Smooth muscle cell (in vitro differentiated cells): Measurements from ENCODE around the gene STOML1. TPM values are rescaled to one million over a fixed set of nuclear protein-coding genes. Genes with fewer than 3 reads are reported as not detected.

Experiments used
- DNase-seq: peaks from one replicate; lab custom pipeline; 2025; ENCODE audit not compliant: unreplicated experiment; lab: John Stamatoyannopoulos, UW
- H2AFZ ChIP-seq: fragments of 200-600 bp; sonication (generic); 2 replicates; pipeline ENCODE4 v1.6.0; 2016; ENCODE audit warnings: antibody characterized with exemption, low read depth, mild to moderate bottlenecking
- H3F3A ChIP-seq: fragments of 200-600 bp; sonication (generic); 2 replicates; pipeline ENCODE4 v1.6.0; 2017; ENCODE audit warnings: antibody characterized with exemption, low read depth
- H3K27ac ChIP-seq: fragments of 200-600 bp; sonication (generic); 2 replicates; pipeline ENCODE4 v1.5.1; 2016; ENCODE audit warnings: low read depth, mild to moderate bottlenecking
- H3K27me3 ChIP-seq: fragments of 200-600 bp; sonication (generic); 2 replicates; pipeline ENCODE4 v1.6.1; 2016; ENCODE audit warnings: low read depth, mild to moderate bottlenecking
- H3K36me3 ChIP-seq: fragments of 200-600 bp; sonication (generic); 2 replicates; pipeline ENCODE4 v1.5.1; 2016; ENCODE audit warnings: low read depth
- H3K4me1 ChIP-seq: fragments of 200-600 bp; sonication (generic); 2 replicates; pipeline ENCODE4 v1.5.1; 2016; ENCODE audit warnings: low read depth
- H3K4me2 ChIP-seq: fragments of 200-600 bp; sonication (generic); 2 replicates; pipeline ENCODE4 v1.6.0; 2016; ENCODE audit warnings: mild to moderate bottlenecking
- H3K4me3 ChIP-seq: fragments of 200-600 bp; sonication (generic); 2 replicates; pipeline ENCODE4 v1.5.1; 2016; ENCODE audit warnings: mild to moderate bottlenecking
- H3K79me2 ChIP-seq: fragments of 200-600 bp; sonication (generic); 2 replicates; pipeline ENCODE4 v1.6.0; 2016; ENCODE audit warnings: low read depth, mild to moderate bottlenecking
- H3K9ac ChIP-seq: fragments of 200-600 bp; sonication (generic); 2 replicates; pipeline ENCODE4 v1.6.0; 2016; ENCODE audit warnings: low read depth
- H3K9me3 ChIP-seq: fragments of 200-600 bp; sonication (generic); replicated peaks from 2 replicates; pipeline ENCODE4 v1.5.1; 2016; ENCODE audit warnings: low read depth
- H4K20me1 ChIP-seq: fragments of 200-600 bp; sonication (generic); 2 replicates; pipeline ENCODE4 v1.6.0; 2016; ENCODE audit warnings: low read depth
- WGBS: methylation state at CpG from one replicate; pipeline ENCODE4 v1.1.7; 2016; ENCODE audit warnings: low lambda C conversion rate; 5-methylcytosine and 5-hydroxymethylcytosine counted together
- polyA plus RNA-seq: library from polyadenylated mRNA; unstranded; fragments of >200 nt; fragmentation: Nextera tagmentation; extraction: Ambion mirVana; gene quantifications from 2 replicates; pipeline ENCODE4 v1.2.1, GENCODE V29; 2016
- total RNA-seq: library from RNA; depleted of rRNA; stranded (reverse); fragments of >200 nt; gene quantifications from 2 replicates; pipeline ENCODE4 v1.2.3, GENCODE V29; 2014
- TF ChIP-seq, protein P1 (sequence below): fragments of 200-600 bp; sonication (generic); IDR thresholded peaks from 2 replicates; pipeline ENCODE4 v1.5.1; 2017; ENCODE audit warnings: borderline replicate concordance, mild to moderate bottlenecking, antibody characterized with exemption; ENCODE audit not compliant: insufficient read depth, poor library complexity, severe bottlenecking

Gene STOML1
- total and polyA plus RNA-seq, 2 experiments from 2014 or later: 12.4 to 27.5 TPM

GRCh38 chr15:74008901-74009300 lies 16.8 kb upstream of the STOML1 start:
- H3K27ac ChIP-seq: no peak overlapping the region
- no peaks in the 10 kb centered on the region for H3K9me3 ChIP-seq
- H3K36me3 ChIP-seq: no peaks in the 10 kb centered on the region
- WGBS: 96% methylated on average over 3 of the region's 3 CpGs
- no peaks in the 10 kb centered on the region for H3K4me1 ChIP-seq
- no peak overlapping the region for H3K4me2 ChIP-seq
- H3K79me2 ChIP-seq: peaks cover 42% of the 10 kb centered on the region
- H3K9ac ChIP-seq: no peak overlapping the region
- H3K27me3 ChIP-seq: no peaks in the 10 kb centered on the region
- DNase-seq: no peak
- peaks cover 85% of the 10 kb centered on the region for H4K20me1 ChIP-seq
- H2AFZ ChIP-seq: no peak overlapping the region
- TF ChIP-seq, protein P1, sequence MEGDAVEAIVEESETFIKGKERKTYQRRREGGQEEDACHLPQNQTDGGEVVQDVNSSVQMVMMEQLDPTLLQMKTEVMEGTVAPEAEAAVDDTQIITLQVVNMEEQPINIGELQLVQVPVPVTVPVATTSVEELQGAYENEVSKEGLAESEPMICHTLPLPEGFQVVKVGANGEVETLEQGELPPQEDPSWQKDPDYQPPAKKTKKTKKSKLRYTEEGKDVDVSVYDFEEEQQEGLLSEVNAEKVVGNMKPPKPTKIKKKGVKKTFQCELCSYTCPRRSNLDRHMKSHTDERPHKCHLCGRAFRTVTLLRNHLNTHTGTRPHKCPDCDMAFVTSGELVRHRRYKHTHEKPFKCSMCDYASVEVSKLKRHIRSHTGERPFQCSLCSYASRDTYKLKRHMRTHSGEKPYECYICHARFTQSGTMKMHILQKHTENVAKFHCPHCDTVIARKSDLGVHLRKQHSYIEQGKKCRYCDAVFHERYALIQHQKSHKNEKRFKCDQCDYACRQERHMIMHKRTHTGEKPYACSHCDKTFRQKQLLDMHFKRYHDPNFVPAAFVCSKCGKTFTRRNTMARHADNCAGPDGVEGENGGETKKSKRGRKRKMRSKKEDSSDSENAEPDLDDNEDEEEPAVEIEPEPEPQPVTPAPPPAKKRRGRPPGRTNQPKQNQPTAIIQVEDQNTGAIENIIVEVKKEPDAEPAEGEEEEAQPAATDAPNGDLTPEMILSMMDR: no peak
- H3K4me3 ChIP-seq: no peak overlapping the region
- no peaks in the 10 kb centered on the region for H3F3A ChIP-seq

DNA sequence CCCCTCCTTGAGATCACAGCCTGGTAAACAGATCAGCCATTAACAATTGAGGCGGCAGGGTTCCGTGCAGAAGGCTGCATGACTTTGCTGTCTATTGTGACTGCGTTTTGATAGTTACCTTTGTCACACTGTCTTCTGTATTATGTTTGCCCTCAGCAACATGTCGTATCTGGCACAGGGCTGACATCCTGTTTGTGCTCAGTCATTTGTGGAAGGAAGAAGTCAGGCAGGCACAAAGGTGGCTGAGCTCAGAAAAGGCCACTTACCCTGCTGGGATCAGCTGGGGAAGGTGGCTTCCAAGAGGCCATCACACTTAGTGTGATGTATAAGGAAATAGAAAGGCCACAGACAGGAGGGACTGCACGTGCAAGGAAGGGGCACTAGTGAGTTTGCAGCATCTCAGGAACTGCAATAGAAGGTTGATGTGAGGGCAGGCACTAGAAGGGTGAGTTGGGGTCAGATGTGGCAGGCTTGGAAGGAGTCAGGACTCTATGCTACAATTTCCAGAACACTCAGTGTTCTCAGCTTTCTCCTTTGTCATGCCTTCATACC lies 15.8 kb upstream of the STOML1 start:
- H3K79me2 ChIP-seq: peaks cover 43% of the 10 kb centered on the region
- H3K9me3 ChIP-seq: no peaks in the 10 kb centered on the region
- 90% methylated on average over 5 of the region's 5 CpGs for WGBS
- H3K4me2 ChIP-seq: no peak overlapping the region
- H3K27ac ChIP-seq: no peak overlapping the region
- peaks cover 84% of the 10 kb centered on the region for H4K20me1 ChIP-seq
- no peak for DNase-seq
- TF ChIP-seq, protein P1: no peak
- no peaks in the 10 kb centered on the region for H3F3A ChIP-seq
- H3K4me3 ChIP-seq: no peak overlapping the region
- H3K27me3 ChIP-seq: no peaks in the 10 kb centered on the region
- no peaks in the 10 kb centered on the region for H3K4me1 ChIP-seq
- no peaks in the 10 kb centered on the region for H3K36me3 ChIP-seq
- no peak overlapping the region for H3K9ac ChIP-seq
- no peak overlapping the region for H2AFZ ChIP-seq

DNA sequence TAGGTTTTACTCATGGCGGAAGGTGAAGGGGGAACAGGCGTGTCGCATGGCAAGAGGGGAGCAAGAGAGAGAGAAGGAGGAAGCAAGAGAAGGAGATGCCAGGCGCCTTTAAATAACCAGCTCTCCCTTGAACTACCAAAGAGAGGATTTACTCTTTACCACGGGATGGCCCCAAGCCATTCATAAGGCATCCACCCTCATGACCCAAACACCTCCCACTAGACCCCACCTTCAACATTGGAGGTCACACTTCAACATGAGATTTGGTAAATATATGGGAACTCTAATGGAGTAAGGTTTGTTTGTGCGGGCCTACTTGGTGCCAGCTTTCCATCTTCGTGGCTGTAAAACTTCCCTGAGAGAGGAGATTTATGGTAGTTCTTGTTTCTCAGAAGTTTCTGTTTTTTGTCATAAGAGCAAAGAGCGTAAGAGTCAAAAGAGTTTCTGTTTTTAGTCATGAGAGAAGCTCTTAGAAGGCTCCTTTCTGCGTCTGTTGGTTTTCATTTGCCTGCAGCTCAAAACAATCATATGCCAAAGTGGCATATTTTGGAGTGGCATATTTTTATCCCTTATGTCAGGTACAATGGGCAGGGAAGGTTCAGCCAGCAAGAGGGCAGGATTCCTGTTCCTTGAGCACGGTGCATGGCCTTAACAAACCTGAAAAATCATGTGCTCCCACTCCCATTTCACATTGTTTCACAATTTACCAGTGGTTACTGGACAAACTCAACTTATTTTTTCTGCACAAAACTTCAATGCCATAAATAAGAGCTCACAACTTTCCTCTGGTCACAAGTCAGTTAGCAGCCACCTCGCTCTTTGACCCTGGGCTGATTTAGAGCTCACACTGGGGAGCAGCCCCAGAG lies 14.9 kb upstream of the STOML1 start:
- TF ChIP-seq, protein P1: no peak
- no peak overlapping the region for H3K9ac ChIP-seq
- H3K27me3 ChIP-seq: no peaks in the 10 kb centered on the region
- DNase-seq: no peak
- H3K4me1 ChIP-seq: no peaks in the 10 kb centered on the region
- no peak overlapping the region for H3K27ac ChIP-seq
- H3K4me3 ChIP-seq: no peak overlapping the region
- H3K36me3 ChIP-seq: no peaks in the 10 kb centered on the region
- peaks cover 84% of the 10 kb centered on the region for H4K20me1 ChIP-seq
- no peak overlapping the region for H3K4me2 ChIP-seq
- H3K79me2 ChIP-seq: peaks cover 44% of the 10 kb centered on the region
- H3K9me3 ChIP-seq: no peaks in the 10 kb centered on the region
- H3F3A ChIP-seq: no peaks in the 10 kb centered on the region
- 81% methylated on average over 10 of the region's 11 CpGs for WGBS
- no peak overlapping the region for H2AFZ ChIP-seq

- H3K4me3 ChIP-seq: no peak overlapping the region
- WGBS: 97% methylated on average over 26 of the region's 27 CpGs
- TF ChIP-seq, protein P1: no peak
- DNase-seq: no peak
- no peaks in the 10 kb centered on the region for H3F3A ChIP-seq
- H3K79me2 ChIP-seq: peaks cover 77% of the 10 kb centered on the region
- H2AFZ ChIP-seq: no peak overlapping the region
- H3K9me3 ChIP-seq: no peaks in the 10 kb centered on the region
- no peak overlapping the region for H3K4me2 ChIP-seq
- peaks cover 66% of the 10 kb centered on the region for H4K20me1 ChIP-seq
- no peaks in the 10 kb centered on the region for H3K27me3 ChIP-seq
- peaks cover 4% of the 10 kb centered on the region for H3K36me3 ChIP-seq
- H3K9ac ChIP-seq: no peak overlapping the region
- peaks cover 15% of the 10 kb centered on the region for H3K4me1 ChIP-seq
- H3K27ac ChIP-seq: no peak overlapping the region
Observed at GRCh38 chr15:73997986-73998385, 5.9 kb upstream of the STOML1 start.
